HG02938 (cell line): ENCODE measurements around the gene CORO2A.
A peak's percentile ranks its signal among the peaks of the same experiment; 100 is the strongest.
"Not testable (repeated sequence)": the region's sequence is repeated elsewhere in the genome, so short reads cannot be mapped to it uniquely, and the experiment has no call there.

ENCODE experiments used
- ATAC-seq: cut with Tn5 transposase; IDR thresholded peaks from one replicate; pipeline ENCODE4 v1.9.1; 2021; ENCODE audit warnings: mild to moderate bottlenecking, moderate library complexity; ENCODE audit not compliant: unreplicated experiment

CORO2A gene

DNA sequence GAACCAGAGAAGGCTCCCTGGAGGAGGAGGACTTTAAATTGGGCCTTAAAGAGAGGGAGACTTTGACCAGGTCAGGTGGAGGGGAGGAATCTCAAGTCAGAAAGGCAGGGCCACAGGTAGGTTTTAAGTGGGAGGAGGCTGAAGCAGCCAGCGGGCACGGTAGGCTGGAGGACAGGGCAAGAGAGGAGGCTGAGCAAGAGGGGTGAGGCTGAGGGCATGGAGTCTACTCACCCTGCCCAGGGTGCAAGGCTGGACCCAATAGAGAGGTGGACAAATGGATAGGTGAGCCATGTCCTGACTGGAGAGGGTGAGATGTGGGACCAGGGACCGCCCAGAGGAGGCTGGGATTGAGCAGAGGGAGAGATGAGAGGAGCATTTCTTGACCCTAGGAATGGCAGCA is 47.8 kb downstream of the CORO2A start:
- no peak for ATAC-seq

DNA sequence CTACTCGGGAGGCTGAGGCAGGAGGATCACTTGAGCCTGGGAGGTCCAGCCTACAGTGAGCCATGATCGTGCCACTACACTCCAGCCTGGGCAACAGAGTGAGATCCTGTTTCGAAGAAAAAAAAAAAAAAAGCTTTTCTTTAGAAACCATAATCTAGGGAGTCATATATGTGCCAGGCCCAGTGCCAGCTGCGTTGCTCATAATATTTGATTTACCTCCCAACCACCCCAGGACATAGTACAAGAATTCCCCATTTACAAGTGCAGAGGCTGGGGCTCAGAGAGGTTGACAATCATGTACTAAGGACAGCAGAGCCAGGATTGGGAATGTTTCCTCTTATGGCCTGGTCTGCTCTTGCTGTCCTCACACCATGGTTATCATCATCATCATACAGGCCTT is 48.4 kb downstream of the CORO2A start:
- ATAC-seq: no peak

DNA sequence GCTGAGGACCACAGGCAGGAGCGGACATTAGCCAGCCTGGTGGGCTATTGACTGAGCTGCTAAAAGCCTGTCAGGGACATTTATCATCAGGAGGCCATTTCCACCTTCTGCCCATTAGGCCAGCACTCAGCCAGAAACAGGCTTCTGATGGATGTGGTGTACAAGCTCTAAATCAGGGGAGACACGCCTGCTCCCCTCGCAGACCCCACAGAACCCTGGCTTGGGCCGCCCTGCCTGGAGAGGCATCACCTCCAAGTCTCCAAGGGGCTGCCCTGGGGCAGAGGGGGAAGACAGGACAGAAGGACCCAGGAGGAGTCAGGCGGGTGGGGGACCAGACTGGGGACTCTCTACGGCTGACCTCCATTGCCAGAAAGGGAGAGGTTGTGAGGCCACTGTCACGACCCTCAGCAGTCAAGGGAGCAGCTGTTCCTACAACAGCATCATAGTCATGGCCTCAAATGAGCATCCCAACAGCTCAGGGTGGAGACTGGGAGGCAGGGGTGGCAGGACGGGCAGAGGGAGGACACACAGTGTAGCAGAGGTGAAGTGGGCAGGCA is 49.4 kb downstream of the CORO2A start:
- no peak for ATAC-seq

DNA sequence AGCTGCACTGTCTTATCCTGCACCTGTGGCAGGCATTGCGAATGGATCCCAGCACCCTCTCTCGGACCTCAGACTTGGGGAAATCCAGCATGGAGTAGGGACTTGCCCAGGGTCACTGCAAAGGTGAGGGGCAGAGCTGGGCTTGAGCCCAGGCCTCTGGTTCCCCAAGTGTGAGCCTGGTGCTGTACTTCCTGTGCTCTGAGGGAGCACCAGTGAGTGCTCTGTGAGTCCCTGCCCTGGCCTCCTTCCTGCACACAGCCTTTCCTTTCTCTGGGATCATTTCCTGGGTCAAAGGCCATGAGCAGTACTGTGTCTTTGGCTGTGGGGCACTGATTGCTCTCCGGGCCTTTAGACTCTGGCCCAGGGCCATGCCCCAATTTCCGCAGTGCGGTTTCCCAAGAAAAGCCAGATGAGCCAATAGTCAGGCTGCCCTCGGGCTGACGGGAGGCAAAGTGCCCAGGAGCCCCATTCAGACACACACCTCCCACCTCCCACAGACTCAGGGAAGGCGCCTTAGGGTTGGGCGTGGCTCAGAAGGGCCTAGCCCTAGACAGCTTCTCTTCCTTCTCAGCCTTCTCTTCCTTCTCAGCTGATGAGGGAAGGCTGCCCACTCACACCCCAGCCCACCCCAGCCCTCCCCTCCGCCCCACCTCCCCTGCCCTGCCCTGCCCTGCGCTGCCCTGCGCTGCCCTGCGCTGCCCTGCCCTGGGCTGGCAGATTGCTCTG is 50.1 kb downstream of the CORO2A start:
- no peak for ATAC-seq

DNA sequence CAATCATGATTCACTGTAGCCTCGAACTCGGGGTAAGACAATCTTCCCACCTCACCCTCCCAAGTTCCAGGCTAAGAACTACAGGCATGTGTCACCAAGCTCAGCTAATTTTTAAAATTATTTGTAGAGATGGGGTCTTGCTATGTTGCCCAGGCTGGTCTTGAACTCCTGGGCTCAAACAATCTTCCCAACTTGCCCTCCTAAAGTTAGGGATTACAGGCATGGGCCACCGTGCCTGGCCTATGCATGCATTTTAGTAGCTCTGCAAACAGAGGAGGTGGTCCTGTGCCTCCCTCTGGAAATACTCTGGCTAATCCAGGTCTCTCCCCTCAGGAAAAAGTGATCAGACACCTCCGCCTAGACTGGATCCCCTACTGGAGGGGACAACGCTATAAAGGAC is 51.9 kb downstream of the CORO2A start:
- ATAC-seq: no peak

DNA sequence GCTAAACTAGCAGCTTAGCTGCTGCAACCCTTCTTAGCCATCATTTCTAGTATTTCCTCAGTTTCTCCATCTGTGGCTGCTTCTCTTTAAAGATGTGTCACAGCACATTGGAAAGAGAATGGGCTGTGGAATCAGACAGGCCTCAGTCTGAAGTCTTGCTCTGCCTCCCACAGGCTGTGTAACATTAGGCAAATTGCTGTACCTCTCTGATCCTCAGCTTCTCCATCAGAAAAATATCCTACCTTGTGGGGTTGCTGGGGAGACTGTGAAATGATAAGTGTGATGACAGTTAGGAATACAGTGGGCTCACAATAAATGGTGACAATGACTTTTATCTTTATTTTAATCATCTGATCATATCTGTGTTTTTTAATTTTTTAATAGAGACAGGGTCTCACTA is 55.9 kb downstream of the CORO2A start:
- ATAC-seq: no peak

DNA sequence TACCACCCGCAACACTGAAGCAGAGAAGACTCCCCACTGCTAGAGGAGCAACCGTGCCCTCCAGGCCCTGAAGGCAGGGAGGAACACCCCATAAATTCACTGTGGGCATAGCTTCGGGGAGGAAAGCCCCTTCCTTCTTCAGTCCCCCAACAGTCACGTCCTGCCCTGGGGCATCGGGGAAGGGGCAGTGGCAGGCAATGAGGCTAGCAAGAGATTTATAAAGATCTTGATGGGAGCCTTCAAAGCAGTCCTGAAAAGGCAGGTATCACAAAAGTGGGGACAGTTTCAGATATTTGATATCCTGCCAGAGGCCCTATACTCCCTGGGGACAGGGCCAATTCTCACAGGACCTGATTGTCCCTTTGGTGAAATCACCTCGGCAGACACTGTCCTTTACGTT is 56.5 kb downstream of the CORO2A start:
- no peak for ATAC-seq

DNA sequence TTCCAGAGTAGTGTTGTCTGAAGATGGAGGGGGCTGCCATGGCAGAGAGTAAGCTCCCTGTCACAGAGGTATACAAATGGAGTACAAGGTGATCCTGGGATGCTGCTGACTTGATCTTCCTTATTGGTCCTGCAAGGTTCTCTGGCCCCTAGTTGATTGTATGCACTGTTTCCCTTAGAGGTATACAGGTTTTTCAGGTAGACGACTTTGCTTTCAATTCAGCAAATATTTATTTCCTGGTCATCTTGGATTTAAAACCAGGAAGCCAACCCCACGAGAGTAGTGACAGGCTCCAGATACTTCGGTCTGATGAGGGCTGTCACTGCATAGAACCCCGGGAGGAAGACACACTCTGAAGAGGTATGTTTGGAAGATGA is 56.9 kb downstream of the CORO2A start:
- ATAC-seq: no peak

DNA sequence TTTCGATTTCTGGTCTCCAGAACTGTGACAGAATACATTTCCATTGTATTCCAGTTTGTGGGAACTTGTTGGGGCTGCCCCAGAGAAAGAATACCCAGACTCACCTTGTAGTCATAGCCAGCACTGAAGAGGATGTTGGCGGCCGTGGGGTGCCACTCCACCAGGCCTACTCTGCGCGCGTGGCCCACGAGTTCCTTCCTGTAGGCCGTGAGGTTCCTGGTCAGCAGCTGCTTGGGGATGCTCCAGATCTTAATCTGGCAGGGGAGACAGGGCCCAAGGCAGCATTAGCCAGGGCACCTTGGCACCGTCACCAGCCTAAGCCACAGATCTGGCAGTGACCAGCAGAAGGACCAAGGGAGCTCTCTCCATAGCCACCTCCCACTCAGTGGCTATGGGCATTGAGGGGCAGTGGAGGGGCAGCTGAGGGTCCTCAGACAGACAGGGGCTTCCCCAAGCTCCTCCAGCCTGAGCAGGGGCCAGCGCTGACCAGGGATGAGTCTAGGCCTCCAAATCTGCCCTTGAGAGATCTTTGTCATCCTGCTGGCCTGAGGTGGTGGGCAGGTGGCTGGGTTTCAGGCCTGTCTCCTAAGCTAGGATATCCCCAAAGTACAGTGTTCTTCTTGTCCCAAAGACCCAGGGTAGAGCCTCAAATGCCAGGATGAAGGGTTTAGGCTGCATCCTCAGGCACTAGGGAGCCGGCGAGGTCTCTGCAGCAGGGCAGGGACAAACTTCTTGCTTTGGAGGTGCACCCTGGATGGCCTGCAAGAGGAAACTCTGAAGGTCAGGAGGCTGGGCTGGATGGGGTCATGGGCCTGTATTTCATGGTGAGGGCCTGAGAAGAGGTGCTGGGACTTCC is 57.5 kb downstream of the CORO2A start:
- no peak for ATAC-seq

DNA sequence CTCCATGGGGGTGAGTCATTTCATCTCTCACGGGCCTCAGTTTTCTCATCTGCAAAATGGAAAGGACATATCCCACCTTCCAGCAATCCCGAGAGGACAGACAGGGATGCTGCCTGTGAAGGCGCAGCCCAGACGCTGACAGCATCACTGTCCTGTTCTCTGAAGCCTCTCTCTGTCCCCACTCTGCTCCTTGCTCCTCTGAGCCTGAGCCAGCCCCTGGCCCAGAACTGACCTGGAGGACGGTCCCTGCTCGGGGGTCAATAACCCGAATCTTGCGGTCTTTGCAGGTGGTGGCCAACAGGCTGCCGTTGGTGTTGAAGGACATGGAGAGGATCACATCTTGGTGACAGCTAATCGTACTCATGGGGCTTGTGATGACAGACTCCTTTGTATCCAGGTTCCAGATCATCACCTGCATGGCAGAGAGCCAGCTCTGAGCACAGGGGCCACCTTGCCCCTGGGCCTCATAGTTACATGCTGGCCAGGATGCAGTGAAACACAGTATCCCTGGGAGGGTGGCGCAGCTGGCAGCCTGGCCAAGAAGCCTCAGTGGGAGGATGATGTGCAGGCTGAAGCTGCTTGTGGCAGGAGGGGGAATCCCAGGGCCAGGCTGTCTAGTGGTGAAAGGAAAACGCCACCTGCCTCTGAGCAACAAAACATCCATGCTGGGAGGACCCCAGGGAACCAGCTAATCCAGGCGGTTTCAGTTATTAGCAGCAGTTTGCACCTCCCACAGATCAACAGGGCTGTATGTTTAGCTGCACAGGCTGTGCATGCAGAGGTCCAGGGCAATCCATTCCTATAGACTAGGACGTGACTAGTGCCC is 59.4 kb downstream of the CORO2A start:
- ATAC-seq: no peak

DNA sequence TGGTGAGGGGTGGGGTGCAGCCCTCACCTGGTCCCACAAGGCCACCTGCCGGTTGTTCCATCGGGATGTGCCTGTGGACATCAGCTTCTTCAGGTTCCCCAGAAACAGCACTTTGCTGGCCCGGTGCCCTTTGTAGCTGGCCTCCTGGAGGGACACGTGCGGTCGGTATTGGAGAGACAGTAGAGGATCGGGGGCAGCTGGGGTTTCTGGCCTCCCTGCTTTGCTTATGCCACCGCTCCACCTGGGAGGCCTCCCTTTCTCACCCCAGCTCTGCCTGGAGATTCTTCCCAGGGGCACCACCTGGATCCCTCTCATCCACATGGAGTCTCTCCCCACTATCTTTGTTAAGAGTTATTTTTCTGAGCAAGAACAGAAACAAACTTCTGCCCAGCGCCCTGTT is 60.3 kb downstream of the CORO2A start:
- ATAC-seq: no peak

DNA sequence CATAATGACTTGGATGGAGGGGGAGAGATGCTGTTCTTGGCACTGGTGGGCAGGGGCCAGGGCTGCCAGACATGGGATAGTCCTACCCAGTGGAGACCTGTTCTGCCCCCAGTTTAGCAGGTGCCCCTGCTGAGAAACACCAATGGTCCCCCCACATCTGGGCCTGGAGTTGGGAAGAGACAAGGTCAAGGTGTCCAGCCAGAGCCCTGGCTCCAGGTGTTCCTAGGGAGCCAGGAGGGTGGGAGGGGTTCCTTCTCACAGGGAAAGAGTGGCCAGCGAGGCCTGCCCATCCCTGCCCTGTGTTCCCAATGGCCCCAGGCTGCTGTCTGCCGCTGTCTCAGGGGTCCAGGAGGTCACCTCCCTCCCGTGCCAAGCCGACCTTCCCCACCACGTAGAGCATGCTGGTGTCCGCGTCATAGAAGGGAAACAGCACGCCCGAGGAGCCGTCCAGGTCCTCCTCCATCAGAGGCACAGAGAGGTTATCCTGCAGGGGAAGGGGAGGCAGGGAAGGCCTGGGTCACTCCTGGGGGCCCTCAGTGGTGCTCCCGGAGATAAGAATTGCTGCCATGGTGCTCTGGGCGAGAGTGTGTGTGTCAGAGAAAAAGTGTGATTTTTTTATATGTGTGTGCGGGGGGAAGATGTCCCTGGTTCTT is 61.7 kb downstream of the CORO2A start:
- ATAC-seq: no peak

DNA sequence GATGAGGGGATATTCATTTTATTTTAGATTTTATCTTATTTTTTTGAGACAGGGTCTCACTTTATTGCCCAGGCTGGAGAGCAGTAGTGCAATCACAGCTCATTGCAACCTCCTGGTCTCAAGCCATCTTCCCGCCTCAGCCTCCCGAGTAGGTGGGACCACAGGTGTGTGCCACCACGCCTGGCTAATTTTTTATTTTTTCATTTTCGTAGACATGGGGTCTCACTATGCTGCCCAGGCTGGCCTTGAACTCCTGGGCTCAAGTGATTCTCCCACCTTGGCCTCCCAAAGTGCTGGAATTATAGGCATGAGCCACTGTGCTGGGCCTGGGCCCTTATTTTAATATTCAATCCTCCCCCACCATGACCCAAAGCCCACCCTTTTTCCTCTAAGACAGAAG is 62.4 kb downstream of the CORO2A start:
- not testable (repeated sequence) for ATAC-seq

DNA sequence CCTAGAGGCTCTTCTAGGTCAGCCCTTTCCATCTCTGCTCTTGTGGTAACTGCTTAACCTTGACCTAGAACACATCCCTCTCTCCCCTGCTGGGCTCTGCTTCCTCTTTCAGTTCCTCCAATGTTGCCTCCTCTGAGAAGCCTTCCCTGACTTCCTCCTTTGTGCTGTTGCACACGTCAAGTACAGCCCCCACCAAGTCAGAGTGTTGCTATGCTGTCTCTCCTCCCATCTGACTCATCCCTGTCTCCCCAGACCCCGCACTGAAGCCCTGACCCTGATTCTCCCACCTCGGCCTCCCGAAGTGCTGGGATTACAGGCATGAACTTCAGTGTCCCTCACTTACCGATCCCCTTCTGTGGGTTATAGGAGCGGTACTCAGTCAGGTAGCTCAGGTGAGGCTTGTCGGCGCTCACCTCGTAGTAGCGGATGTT is 63.0 kb downstream of the CORO2A start:
- ATAC-seq: peak; percentile 74

DNA sequence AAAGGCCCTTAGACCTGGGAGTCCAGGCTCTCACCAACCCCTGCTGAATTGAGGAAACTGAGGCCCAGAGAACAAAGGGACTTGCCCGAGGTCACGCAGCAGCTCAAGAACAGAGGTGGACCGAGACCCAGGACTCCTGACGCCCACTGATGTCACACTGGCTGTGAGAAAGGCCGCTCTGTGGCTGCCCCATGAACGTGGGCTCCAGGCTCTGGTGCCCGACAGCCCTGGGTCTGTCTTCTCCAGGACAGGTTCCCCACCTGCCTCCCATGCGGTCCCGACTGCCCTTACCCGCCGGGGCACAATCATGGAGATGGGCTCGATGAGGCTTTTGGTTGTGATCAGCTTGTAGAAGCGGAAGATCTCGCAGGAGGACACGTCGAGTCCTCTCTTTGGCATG is 64.1 kb downstream of the CORO2A start:
- ATAC-seq: no peak

DNA sequence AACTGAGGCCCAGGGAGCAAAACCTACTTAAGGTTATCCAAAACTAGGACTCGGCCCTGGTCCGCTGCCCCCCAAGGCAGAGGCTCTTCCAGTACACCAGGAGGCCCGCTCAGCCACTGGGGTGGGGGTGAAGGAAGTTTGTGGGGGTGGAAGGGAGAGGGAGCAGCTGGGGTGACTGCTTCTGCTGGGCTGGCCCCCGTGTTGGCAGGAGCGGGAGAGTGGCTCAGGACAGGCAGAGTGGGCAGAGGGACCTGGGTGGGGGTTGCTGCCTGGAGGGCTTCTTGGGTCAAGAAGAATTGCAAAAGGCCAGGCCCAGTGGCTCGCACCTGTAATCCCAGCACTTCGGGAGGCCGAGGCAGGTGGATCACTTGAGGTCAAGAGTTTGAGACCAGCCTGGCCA is 65.2 kb downstream of the CORO2A start:
- no peak for ATAC-seq

DNA sequence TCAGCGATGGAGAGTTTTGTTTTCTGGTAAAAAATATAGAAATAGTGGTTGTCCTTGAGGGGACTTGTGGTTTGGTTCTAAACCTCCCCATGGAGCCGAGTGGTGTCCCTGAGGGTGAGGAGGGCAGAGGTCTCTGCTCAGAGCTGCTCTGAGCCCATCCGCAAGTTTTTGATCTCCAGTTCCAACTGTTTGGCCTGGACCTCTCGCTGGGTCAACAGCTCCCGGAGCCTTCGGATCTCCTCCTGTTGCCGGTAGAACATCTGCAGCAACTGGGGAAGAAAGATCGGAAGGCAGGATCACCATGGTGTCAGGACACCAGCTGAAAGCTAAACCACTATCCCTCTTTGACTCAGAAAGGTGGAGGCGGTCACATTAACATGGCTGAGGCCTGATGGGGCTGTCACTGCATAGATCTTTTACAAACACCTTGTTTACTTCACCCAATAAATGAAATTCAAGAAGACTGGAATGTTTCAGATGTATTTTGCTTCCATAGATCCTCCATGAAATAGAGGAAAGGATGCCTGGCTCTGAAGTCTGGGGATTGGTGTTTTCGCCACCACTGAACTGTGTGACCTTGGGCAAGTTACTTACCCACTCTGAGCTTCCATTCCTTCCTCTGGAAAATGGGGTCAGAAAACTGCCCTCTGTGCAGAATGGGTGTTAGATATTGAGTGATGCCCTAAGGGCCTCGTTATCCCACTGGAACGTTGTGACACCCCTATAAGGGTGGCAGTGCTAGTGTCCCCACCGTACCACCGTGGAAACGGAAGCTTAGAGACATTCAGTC is 67.6 kb downstream of the CORO2A start:
- no peak for ATAC-seq

DNA sequence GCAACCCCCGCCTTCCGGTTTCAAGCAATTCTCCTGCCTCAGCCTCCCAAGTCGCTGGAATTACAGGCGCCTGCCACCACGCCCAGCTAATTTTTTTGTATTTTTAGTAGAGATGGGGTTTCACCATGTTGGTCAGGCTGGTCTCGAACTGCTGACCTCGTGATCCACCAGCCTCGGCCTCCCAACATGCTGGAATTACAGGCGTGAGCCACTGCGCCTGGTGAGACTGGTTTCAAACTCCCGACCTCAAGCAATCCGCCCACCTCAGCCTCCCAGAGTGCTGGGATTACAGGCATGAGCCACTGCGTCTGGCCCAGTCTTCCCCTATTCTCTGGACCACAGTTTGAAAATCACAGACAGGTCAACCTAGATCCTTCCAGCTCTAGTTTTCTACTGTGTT is 68.3 kb downstream of the CORO2A start:
- ATAC-seq: not testable (repeated sequence)

DNA sequence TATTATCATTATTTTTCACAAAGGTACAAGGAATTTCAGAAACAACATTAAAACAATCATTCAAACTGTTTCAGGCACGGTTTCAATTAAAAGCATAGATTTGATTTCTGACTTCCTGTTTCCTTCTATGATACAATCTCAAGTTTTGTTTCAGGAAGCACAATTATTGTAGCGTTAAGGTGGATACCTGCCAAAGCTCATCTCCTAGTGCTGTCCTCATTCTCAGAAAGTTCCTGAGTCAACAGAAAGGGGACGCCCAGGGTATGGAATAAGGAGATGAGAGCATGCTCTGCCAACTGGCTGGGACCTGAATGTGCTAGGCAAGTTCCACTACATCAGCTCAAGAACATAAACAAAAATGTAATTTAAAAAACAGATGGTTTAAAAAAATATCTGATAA is 71.4 kb downstream of the CORO2A start:
- no peak for ATAC-seq

DNA sequence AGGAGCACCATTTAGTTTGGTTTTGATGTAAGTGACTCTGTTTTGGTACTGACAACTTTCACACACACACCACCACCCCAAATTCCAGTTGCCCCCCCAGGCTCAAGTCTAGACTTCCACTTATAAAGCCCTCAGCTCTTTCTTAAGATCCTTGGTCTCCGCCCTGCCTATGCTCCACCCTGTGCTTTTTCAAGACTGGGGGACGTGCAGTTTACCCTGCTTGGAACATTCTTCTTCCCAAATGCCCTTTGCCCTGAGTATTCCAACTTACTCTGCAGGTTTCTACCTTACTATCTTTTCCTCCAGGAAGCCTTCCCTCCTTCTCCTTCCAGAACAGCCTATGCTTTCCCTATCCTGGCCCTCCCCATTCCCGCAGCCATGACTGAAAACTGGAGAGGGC is 72.0 kb downstream of the CORO2A start:
- no peak for ATAC-seq
